Neural progenitor cell (in vitro differentiated cells): ENCODE measurements around the gene ULK4. TPM values are rescaled to one million over a fixed set of nuclear protein-coding genes. Genes with fewer than 3 reads are reported as not detected.

Source experiments
- DNase-seq: peaks from one replicate; pipeline ENCODE4 v3.0.0-alpha.2; 2016; ENCODE audit warnings: low spot score
- H2AFZ ChIP-seq: fragments of 200-600 bp; sonication (generic); replicated peaks from 2 replicates; pipeline ENCODE4 v1.6.1; 2016; ENCODE audit warnings: antibody characterized with exemption
- H3F3A ChIP-seq: fragments of 200-600 bp; sonication (generic); 2 replicates; pipeline ENCODE4 v1.6.1; 2016; ENCODE audit warnings: antibody characterized with exemption, low read depth
- H3K27ac ChIP-seq: fragments of 200-600 bp; sonication (generic); 2 replicates; pipeline ENCODE4 v1.5.1; 2016; ENCODE audit warnings: mild to moderate bottlenecking
- H3K27me3 ChIP-seq: fragments of 200-600 bp; sonication (generic); 2 replicates; pipeline ENCODE4 v1.6.1; 2016; ENCODE audit warnings: mild to moderate bottlenecking, moderate library complexity
- H3K36me3 ChIP-seq: fragments of 200-600 bp; sonication (generic); 2 replicates; pipeline ENCODE4 v1.5.1; 2016
- H3K4me1 ChIP-seq: fragments of 200-600 bp; sonication (generic); 2 replicates; pipeline ENCODE4 v1.6.1; 2016; ENCODE audit warnings: mixed run types
- H3K4me2 ChIP-seq: fragments of 200-600 bp; sonication (generic); 2 replicates; pipeline ENCODE4 v1.6.1; 2016
- H3K4me3 ChIP-seq: fragments of 200-600 bp; sonication (generic); 2 replicates; pipeline ENCODE4 v1.5.1; 2016
- H3K79me2 ChIP-seq: fragments of 200-600 bp; sonication (generic); 2 replicates; pipeline ENCODE4 v1.6.1; 2016; ENCODE audit warnings: low read depth
- H3K9ac ChIP-seq: fragments of 200-600 bp; sonication (generic); 2 replicates; pipeline ENCODE4 v1.6.1; 2016
- H3K9me3 ChIP-seq: fragments of 200-600 bp; sonication (generic); 2 replicates; pipeline ENCODE4 v1.5.1; 2016; ENCODE audit warnings: low read depth
- H4K20me1 ChIP-seq: fragments of 200-600 bp; sonication (generic); 2 replicates; pipeline ENCODE4 v1.6.1; 2016; ENCODE audit warnings: low read depth
- H3K27ac Mint-ChIP-seq: 3 replicates; pipeline ENCODE4 v1.8.0; 2021; ENCODE audit warnings: mixed read lengths
- H3K27me3 Mint-ChIP-seq: 2 replicates; pipeline ENCODE4 v1.8.0; 2022; ENCODE audit warnings: low read depth, mild to moderate bottlenecking, inconsistent platforms, moderate library complexity, mixed read lengths; ENCODE audit not compliant: insufficient read depth
- H3K36me3 Mint-ChIP-seq: 3 replicates; pipeline ENCODE4 v1.8.0; 2021; ENCODE audit warnings: mixed read lengths
- H3K4me1 Mint-ChIP-seq: 3 replicates; pipeline ENCODE4 v1.8.0; 2021; ENCODE audit warnings: mixed read lengths
- H3K4me3 Mint-ChIP-seq: 3 replicates; pipeline ENCODE4 v1.8.0; 2021; ENCODE audit warnings: mild to moderate bottlenecking, moderate library complexity, mixed read lengths
- H3K9me3 Mint-ChIP-seq: 3 replicates; pipeline ENCODE4 v1.8.0; 2020; ENCODE audit warnings: mixed read lengths
- CTCF ChIP-seq: fragments of 200-600 bp; sonication (generic); IDR thresholded peaks from 2 replicates; pipeline ENCODE4 v1.5.1; 2017; ENCODE audit warnings: antibody characterized with exemption, mild to moderate bottlenecking
- EZH2 ChIP-seq: fragments of 200-600 bp; sonication (generic); IDR thresholded peaks from 2 replicates; pipeline ENCODE4 v1.6.1; 2017; ENCODE audit warnings: antibody characterized with exemption, mild to moderate bottlenecking, moderate library complexity
- EZH2phosphoT487 ChIP-seq: fragments of 200-600 bp; sonication (generic); IDR thresholded peaks from 2 replicates; pipeline ENCODE4 v1.6.1; 2017; ENCODE audit warnings: antibody characterized with exemption
- total RNA-seq: library from RNA; depleted of rRNA; stranded (reverse); fragments of >200 nt; gene quantifications from 2 replicates; pipeline ENCODE4 v1.2.3, GENCODE V29; 2015; ENCODE audit warnings: low replicate concordance

ULK4 gene
- total RNA-seq, 1 donor from 2014 or later, result 33.0 TPM

GRCh38 chr3:41431386-41431785 lies 530.5 kb downstream of the ULK4 start:
- H2AFZ ChIP-seq, result no peak overlapping the region
- no peak for DNase-seq
- H3K9me3 ChIP-seq, result peaks cover 2% of the 10 kb centered on the region
- H3K9ac ChIP-seq, result no peak overlapping the region
- no peak overlapping the region for H3K4me2 ChIP-seq
- Mint-ChIP-seq H3K4me3 (no peak overlapping the region), H3K36me3 (no peaks in the 10 kb centered on the region), H3K9me3 (peaks cover 12% of the 10 kb centered on the region), H3K27ac (no peak overlapping the region), H3K4me1 (no peaks in the 10 kb centered on the region), H3K27me3 (peaks cover 2% of the 10 kb centered on the region)
- H3K79me2 ChIP-seq, result no peaks in the 10 kb centered on the region
- H3K4me3 ChIP-seq, result no peak overlapping the region
- H4K20me1 ChIP-seq, result no peaks in the 10 kb centered on the region
- H3F3A ChIP-seq, result no peaks in the 10 kb centered on the region
- H3K27ac ChIP-seq, result no peak overlapping the region
- no peaks in the 10 kb centered on the region for H3K27me3 ChIP-seq
- TF ChIP-seq CTCF (no peak), EZH2phosphoT487 (no peak), EZH2 (no peak)
- no peaks in the 10 kb centered on the region for H3K4me1 ChIP-seq
- no peaks in the 10 kb centered on the region for H3K36me3 ChIP-seq

GRCh38 chr3:41430886-41431285 lies 531.0 kb downstream of the ULK4 start:
- Histone ChIP-seq H3K27me3 (no peaks in the 10 kb centered on the region), H2AFZ (no peak overlapping the region), H3K27ac (no peak overlapping the region), H3K36me3 (no peaks in the 10 kb centered on the region), H3K4me3 (no peak overlapping the region), H3K9ac (no peak overlapping the region), H3K79me2 (no peaks in the 10 kb centered on the region), H4K20me1 (no peaks in the 10 kb centered on the region), H3K9me3 (peaks cover 2% of the 10 kb centered on the region), H3K4me2 (no peak overlapping the region), H3K4me1 (no peaks in the 10 kb centered on the region), H3F3A (no peaks in the 10 kb centered on the region)
- TF ChIP-seq EZH2, result no peak
- TF ChIP-seq CTCF, result no peak
- TF ChIP-seq EZH2phosphoT487, result no peak
- H3K4me3 Mint-ChIP-seq, result no peak overlapping the region
- H3K36me3 Mint-ChIP-seq, result no peaks in the 10 kb centered on the region
- H3K9me3 Mint-ChIP-seq, result peaks cover 12% of the 10 kb centered on the region
- DNase-seq, result no peak
- peaks cover 2% of the 10 kb centered on the region for H3K27me3 Mint-ChIP-seq
- H3K4me1 Mint-ChIP-seq, result no peaks in the 10 kb centered on the region
- no peak overlapping the region for H3K27ac Mint-ChIP-seq

GRCh38 chr3:41430391-41430790 lies 531.5 kb downstream of the ULK4 start:
- Histone ChIP-seq H3K27ac (no peak overlapping the region), H3K4me1 (no peaks in the 10 kb centered on the region), H3K9me3 (peaks cover 2% of the 10 kb centered on the region), H3K27me3 (no peaks in the 10 kb centered on the region), H3K4me2 (no peak overlapping the region), H3K4me3 (no peak overlapping the region), H3F3A (no peaks in the 10 kb centered on the region), H4K20me1 (no peaks in the 10 kb centered on the region), H3K9ac (no peak overlapping the region), H2AFZ (no peak overlapping the region), H3K79me2 (no peaks in the 10 kb centered on the region), H3K36me3 (no peaks in the 10 kb centered on the region)
- no peak overlapping the region for H3K27ac Mint-ChIP-seq
- no peak overlapping the region for H3K4me3 Mint-ChIP-seq
- no peak for DNase-seq
- TF ChIP-seq EZH2 (no peak), CTCF (no peak), EZH2phosphoT487 (no peak)
- peaks cover 2% of the 10 kb centered on the region for H3K27me3 Mint-ChIP-seq
- no peaks in the 10 kb centered on the region for H3K4me1 Mint-ChIP-seq
- peaks cover 12% of the 10 kb centered on the region for H3K9me3 Mint-ChIP-seq
- H3K36me3 Mint-ChIP-seq, result no peaks in the 10 kb centered on the region
